Psoas muscle (tissue), 8 donors: ENCODE results near the gene MUC13. TPM values are rescaled to one million over a fixed set of nuclear protein-coding genes. Genes with fewer than 3 reads are reported as not detected.

Experiments
- ATAC-seq, 4 donors: fragments of 200-7000 bp; cut with Tn5 transposase; one replicate each; pipeline ENCODE4 v1.9.1; 2020; ENCODE audit warnings: moderate library complexity in 3 of 4, mild to moderate bottlenecking in 2 of 4
- DNase-seq, 2 donors: peaks; one replicate each; pipeline ENCODE4 v3.0.0-alpha.2; 2020
- H3K27ac ChIP-seq: fragments of 200-600 bp; one replicate; pipeline ENCODE4 v1.8.0; 2022
- H3K27me3 ChIP-seq, 3 donors: fragments of 200-600 bp in 1 of 3; one replicate each; pipeline versions ENCODE4 v1.6.1 to v1.8.0; 2013 to 2022; ENCODE audit warnings: low read length in 2 of 3, mild to moderate bottlenecking in 2 of 3, moderate library complexity in 1 of 3; ENCODE audit not compliant: insufficient read depth in 3 of 3
- H3K36me3 ChIP-seq, 2 donors: fragments of 200-600 bp in 1 of 2; one replicate each; pipeline versions ENCODE4 v1.6.1 to v1.8.0; 2013 to 2022; ENCODE audit warnings: low read depth in 1 of 2, mild to moderate bottlenecking in 1 of 2, moderate library complexity in 1 of 2; ENCODE audit not compliant: insufficient read depth in 1 of 2
- H3K4me1 ChIP-seq: fragments of 200-600 bp; one replicate; pipeline ENCODE4 v1.8.0; 2022
- H3K4me3 ChIP-seq: fragments of 200-600 bp; one replicate; pipeline ENCODE4 v1.8.0; 2022; ENCODE audit warnings: mild to moderate bottlenecking
- H3K9me3 ChIP-seq: fragments of 200-600 bp; one replicate; pipeline ENCODE4 v1.8.0; 2022
- CTCF ChIP-seq: fragments of 200-600 bp; IDR thresholded peaks from one replicate; pipeline ENCODE4 v1.8.0; 2022; ENCODE audit warnings: antibody characterized with exemption
- WGBS, 3 donors: extraction: QIAGEN DNeasy Blood & Tissue Kit; methylation state at CpG; one replicate each; pipeline versions ENCODE4 v1.1.6 to v1.1.7; 2013; 5-methylcytosine and 5-hydroxymethylcytosine counted together
- intact Hi-C, 2 donors: fragments of 100-400 bp; cut with DNase I; formaldehyde crosslinking; loops; one replicate each; pipeline versions ENCODE4 v1.11.0 to v1.14.2; 2022
- polyA plus RNA-seq, 3 donors: library from polyadenylated mRNA; stranded (reverse); fragments of 200-250 nt; gene quantifications; one replicate each; pipeline ENCODE4 v1.2.3, GENCODE V29; 2013
- total RNA-seq, 4 donors: library from RNA; stranded (reverse); fragmentation: NEBNext Ultra II Directional in 2 of 4; extraction: Animal tissue kit (Norgen Biotek cat#: 25700) in 2 of 4; gene quantifications; one replicate each; pipeline versions ENCODE4 v1.2.1 to v1.2.4, GENCODE V29; 2021 to 2023
- donor health status: healthy with polysubstance abuse.
- donor health status: DM: no; HTN: no; CAD: no; lungs with moderate emphysema.
- donor health status: Bipolar disorder and iron deficiency.
- donor health status: healthy.
- donor health status: DM: yes; HTN: yes; CAD: no.
- donor health status: DM: no; HTN: no; CAD: no.
- donor health status: DM: no; HTN: no; CAD: no.
- donor health status: DM: yes; HTN: yes; CAD: no.

Gene MUC13
- total and polyA plus RNA-seq, 7 donors = 0.12 to 0.16 (median 0.13) TPM; not detected in 4

GRCh38 chr3:124916837-124917409 is 17.6 kb downstream of the MUC13 start:
- Histone ChIP-seq H3K27ac (no peak overlapping the region), H3K4me1 (no peaks in the 10 kb centered on the region), H3K36me3 (no peaks in the 10 kb centered on the region), H3K27me3 (no peaks in the 10 kb centered on the region), H3K9me3 (no peaks in the 10 kb centered on the region), H3K4me3 (no peak overlapping the region)
- intact Hi-C loops = no loop called here
- WGBS, 3 donors = 53 to 72% (median 59%) methylated on average over 8 of the region's 8 CpGs
- DNase-seq (no peak), ATAC-seq (no peak)
- TF ChIP-seq CTCF = no peak

GRCh38 chr3:124915254-124915653 is 19.3 kb downstream of the MUC13 start:
- WGBS, 3 donors = 97 to 99% (median 98%) methylated on average over 3 of the region's 3 CpGs
- Histone ChIP-seq H3K9me3 (no peaks in the 10 kb centered on the region), H3K27ac (no peak overlapping the region)

GRCh38 chr3:124907957-124908356 is 26.6 kb downstream of the MUC13 start:
- ATAC-seq (no peak), DNase-seq (no peak)
- no peak for TF ChIP-seq CTCF
- intact Hi-C loops = loop anchor here in 1 of 2 donors (10.0 kb wide), 1 partner anchor 343 kb away; no protein-coding TSS in a partner anchor
- Histone ChIP-seq H3K9me3 (no peaks in the 10 kb centered on the region), H3K4me1 (no peaks in the 10 kb centered on the region), H3K27ac (no peak overlapping the region), H3K27me3 (peaks cover 0 to 2% (median 0%) of the 10 kb centered on the region in 3 donors), H3K36me3 (no peaks in the 10 kb centered on the region), H3K4me3 (no peak overlapping the region)
- WGBS, 3 donors = 74 to 82% (median 80%) methylated on average over 9 of the region's 9 CpGs

More at GRCh38 chr3:124915254-124915653, 19.3 kb downstream of the MUC13 start:
- H3K36me3 ChIP-seq = no peaks in the 10 kb centered on the region
- H3K4me1 ChIP-seq = no peaks in the 10 kb centered on the region
- no peak for ATAC-seq
- H3K4me3 ChIP-seq = no peak overlapping the region
- no peak for DNase-seq
- H3K27me3 ChIP-seq = peaks cover 0 to 2% (median 0%) of the 10 kb centered on the region in 3 donors
- TF ChIP-seq CTCF = no peak
- intact Hi-C loops = no loop called here

- Histone ChIP-seq H3K27me3 (no peaks in the 10 kb centered on the region), H3K4me1 (no peaks in the 10 kb centered on the region), H3K4me3 (no peak overlapping the region), H3K36me3 (no peaks in the 10 kb centered on the region), H3K9me3 (no peaks in the 10 kb centered on the region), H3K27ac (no peak overlapping the region)
- DNase-seq (no peak), ATAC-seq (no peak)
- intact Hi-C loops = loop anchor here in 1 of 2 donors (10.0 kb wide), 1 partner anchor 340 kb away; no protein-coding TSS in a partner anchor
- 74 to 79% (median 77%) methylated on average over 6 of the region's 6 CpGs for WGBS, 3 donors
- no peak for TF ChIP-seq CTCF
These were observed 29.6 kb downstream of the MUC13 start for GRCh38 chr3:124904835-124905492.
